ENCODE data around the gene ZNF410.

- no peak for TF ChIP-seq CTCF (IDR thresholded peaks at IDR 0.05)
- peak; percentile 82 for TF ChIP-seq POLR2A (IDR thresholded peaks at IDR 0.05)
- peak; percentile 61 for TF ChIP-seq EP300 (IDR thresholded peaks at IDR 0.05)
Measured at GRCh38 chr14:73886449-73887317, at the start of gene ZNF410.

All from ovary (tissue), 3 donors.